Fibroblast of skin of right biceps (primary cell): ENCODE measurements around the gene COL18A1.
"Not testable (repeated sequence)": the region's sequence is repeated elsewhere in the genome, so short reads cannot be mapped to it uniquely, and the experiment has no call there.

Source experiments
- DNase-seq: peaks from one replicate; pipeline ENCODE4 v3.0.0-alpha.2; 2013

The COL18A1 gene

DNA sequence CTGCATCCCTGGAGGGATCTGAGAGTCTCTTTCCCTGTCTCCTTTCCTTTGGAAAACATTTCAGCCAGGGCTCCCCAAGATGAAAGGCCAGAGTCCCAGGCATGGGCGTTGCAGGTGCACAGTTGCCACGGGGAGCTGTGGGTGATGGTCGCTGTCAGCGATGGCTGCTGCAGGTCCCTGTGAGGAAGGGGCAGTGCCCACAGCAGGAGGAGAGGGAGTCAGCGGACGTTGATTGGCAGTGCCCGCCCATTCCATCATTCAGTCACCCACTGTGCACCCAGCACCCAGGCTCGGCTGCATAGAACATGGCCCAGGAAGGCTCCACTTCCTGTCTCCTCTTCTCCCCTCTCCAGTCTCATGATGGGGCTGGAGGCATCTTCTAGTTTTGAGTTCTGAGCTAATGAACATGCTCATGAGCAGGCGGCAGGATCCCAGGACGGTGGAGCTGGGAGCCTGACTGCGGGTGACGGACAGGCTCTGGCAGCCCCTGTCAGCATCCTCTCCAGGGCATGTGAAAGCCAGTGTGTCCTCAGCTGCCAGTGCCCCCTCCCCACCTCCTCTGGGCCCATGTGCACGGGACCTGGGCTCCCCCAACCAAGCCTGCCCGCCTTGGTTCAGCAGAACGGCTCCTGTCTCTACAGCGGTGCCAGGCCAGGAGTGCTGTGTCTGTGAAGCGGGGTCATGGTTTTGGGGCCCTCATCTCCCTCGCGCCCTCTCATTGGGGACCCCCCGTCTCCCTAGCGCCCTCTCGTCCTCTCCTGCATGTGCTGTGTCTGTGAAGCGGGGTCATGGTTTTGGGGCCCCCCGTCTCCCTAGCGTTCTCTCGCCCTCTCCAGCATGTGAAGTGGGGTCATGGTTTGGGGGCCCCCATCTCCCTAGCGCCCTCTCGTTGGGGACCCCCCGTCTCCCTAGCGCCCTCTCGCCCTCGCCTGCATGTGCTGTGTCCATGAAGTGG lies 24.5 kb downstream of the COL18A1 start:
- no peak for DNase-seq

DNA sequence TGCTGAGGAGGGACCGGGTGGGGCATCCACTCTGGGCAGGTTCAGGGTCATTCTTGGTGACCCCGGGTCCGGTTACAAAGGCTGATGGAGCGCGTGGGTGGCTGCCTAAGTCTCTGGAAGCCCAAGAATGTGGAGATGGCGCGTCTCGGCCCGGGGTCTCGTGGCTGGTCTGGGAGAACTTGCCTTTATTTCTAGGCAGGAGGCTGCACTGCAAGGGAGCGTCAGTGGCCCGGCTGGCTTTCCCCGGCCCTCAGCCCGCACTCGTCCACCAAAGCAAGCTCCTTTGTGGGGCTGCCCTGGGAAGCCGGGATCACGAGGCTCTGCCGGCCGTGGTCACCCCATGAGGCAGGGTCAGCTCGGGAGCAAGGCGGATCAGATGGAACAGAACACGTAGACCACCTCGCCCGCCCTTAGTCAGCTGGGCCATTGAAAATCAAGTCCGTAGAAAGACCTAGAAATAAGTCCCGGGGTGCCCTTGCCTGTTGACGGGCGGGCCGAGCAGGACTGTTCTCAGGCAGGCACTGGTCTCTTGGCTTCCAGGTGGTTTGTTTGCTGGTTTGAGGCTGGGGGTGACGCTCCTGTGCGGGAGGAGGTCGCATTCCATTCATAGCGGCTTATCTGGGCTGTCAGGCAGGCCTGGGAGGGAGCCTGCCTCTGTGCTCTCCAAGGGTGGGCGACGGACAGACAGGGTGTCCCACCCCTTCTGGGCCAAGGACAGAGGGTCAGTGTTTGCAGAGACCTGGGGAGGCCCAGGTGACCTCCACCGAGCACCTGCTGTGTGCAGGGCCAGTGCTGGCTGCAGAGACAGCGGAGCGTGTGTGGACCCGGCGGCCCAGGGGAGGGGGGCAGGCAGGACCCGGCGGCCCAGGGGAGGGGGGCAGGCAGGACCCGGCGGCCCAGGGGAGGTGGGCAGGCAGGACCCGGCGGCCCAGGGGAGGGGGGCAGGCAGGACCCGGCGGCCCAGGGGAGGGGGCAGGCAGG lies 25.8 kb downstream of the COL18A1 start:
- no peak for DNase-seq

DNA sequence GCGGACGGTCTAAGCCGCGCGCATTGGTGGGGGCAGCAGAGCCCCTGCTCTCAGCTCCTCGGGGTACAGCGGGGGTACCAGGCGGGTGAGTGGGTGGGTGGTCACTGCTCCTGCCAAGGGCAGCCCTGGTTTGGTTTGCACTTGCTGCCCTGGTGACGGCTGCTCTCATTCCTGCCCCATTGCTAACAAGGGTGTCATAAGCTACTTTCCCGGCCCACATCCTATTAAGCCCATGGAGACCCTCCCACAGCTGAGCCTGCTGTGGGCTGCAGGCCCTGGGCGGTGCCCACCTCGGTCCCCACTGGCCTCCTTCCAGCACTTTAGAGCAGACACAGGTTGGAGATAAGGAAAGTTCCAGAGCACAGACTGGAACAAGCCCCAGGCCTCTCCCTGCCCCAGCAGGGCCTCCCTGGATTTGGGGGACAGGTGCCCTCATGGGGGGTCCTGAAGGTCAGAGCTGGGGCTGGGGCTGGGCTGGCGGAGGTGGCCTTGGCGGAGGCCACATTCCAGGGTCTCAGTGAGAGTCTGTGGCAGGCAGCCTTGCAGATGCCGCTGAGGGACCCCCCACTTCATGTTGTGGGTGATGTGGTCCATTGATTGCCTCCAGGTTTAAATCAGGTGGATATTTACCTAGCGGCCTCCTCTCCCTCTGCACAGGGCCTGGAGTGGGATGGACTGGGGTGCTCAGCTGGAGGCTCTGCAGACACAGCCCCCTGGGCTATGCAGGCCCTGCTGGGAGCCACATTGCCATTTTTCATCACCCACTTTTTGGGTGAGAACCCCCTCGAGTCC lies 27.0 kb downstream of the COL18A1 start:
- DNase-seq, result no peak

DNA sequence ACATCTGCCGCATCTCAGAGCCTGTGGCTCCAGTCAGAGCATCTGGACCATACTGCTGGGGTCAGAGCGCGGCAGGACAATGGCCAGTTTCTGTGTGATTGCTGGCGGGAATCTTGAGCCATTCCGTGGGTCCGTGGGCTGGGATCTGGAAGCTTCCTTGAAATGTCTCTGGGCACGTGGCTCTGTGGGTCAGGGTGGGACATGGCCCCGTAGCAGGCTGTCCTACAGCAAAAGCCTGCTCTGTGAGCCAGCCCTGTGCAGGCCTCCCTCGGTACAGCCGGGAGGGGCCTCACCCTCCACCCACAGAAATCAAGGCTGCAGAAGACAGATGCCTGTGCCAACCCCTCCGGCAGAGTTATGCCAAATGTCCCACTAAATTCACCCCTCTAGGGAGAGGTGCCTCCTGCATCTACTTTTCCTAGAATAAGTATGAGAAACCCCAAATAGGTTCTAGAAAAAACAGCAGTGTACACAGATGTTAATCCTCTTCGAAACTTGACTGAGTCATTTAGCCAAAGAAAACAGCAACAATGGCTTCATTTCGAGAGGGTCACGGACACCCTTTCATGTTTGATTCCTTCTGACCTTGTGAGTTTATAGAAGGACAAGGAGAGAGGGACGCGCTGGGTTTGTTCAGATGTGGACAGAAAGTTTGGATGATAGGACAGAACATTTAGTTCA lies 27.8 kb downstream of the COL18A1 start:
- no peak for DNase-seq

DNA sequence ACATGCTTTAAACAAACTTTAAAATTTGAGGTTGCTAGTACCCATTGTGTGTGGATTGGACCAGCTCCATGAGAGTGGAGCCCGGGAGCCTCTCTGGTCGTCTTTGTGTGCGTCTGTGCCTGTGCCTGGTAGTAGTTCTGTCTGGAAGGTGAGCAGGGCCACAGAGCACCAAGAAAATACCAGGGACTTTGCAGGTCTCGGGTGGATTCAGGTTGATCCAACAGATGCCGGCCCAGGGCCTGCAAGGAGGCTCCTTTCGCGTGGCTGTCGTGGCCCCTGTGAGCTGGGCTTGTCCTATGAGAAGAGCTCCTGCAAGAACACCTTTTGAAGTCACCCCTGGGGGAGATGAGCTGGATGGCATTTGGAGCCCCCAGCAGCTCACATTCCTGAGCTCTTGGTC lies 28.3 kb downstream of the COL18A1 start:
- DNase-seq, result no peak

DNA sequence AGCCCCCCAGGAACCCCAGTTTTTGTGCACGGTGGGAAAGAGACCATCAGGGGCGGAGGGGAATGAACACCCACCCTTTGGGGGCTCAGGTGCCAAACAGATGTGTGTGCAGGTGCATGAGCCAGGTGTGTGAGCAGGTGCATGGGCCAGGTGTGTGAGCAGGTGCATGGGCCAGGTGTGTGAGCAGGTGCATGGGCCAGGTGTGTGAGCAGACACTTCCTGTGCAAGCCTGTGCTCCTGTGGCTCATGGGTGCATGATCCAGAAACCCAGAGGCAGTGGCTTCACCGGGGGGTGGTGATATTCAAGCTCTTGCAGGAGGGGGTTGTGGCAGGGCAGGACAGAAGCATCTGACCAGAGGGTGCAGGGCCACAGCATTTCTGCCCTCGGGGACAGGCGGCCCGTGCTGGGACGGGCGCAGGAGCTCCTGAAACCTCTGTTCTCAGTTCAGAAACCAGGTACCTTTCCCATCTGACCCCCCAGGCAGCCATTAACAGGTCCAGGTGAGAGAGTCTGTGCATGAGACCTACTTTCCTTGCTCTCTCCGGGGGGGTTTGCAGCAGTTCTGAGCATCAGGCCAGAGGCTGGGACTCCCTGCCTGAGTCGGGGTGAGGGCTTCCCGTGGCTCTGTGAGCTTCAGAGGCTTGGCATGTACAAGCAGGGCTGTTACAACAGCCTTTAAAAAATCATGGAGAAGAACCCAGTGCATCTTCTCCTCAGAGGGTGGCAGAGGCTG lies 29.1 kb downstream of the COL18A1 start:
- DNase-seq, result no peak

DNA sequence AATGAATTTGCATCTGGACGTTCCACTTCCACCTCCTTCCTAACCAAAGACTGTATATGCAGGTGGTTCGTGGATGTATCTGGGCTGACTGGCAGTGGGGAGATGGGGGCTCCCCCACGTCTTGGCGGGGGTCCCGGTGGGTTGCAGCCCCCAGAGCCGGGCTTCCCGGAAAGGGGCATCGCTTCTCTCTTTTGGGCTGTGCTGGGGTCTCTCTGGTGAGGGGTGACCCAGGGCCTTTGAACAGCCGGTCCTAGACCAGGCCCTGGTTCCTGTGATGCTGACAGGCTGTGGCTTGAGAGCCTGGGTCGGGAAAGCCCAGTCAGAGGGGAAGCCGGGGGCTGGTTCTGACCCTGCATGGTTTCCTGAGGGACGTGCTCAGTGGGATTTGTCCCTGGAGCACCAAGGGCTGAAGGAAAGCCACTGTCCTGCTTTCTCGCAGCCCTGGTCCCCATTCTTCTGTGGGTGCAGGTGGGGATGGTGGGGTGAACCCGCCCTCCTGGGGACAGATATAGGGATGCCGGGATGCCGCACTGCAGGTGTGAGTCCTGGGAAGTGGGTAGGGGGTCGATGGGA lies 29.8 kb downstream of the COL18A1 start:
- DNase-seq, result no peak

DNA sequence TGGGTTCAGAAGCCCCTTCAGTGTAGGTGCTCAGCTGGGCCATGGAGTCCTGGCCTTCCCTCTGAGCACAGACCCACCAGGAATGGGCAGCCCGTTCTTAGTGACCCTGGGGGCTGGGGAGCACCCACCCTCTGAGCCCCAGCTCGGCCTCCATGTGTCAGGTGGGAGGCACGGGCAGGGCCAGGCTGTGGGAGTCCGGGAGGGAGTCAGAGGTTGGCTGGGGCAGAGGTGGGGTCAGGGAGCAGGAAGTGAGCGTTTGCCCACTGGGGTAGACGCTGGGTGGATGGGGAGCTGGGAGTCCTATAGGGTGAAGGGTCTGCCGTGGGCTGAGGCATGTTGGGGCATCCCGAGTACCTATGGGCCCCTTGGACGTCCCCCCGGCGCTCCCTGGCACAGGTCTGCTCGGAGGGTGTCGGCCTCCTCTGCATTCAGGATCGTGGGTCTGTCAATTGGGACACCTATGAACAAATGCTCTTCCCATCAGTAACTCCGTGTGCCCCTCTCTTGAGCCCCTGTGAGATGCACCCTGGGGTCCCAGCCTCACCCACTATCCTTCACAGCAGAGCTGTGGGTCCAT lies 30.5 kb downstream of the COL18A1 start:
- no peak for DNase-seq

DNA sequence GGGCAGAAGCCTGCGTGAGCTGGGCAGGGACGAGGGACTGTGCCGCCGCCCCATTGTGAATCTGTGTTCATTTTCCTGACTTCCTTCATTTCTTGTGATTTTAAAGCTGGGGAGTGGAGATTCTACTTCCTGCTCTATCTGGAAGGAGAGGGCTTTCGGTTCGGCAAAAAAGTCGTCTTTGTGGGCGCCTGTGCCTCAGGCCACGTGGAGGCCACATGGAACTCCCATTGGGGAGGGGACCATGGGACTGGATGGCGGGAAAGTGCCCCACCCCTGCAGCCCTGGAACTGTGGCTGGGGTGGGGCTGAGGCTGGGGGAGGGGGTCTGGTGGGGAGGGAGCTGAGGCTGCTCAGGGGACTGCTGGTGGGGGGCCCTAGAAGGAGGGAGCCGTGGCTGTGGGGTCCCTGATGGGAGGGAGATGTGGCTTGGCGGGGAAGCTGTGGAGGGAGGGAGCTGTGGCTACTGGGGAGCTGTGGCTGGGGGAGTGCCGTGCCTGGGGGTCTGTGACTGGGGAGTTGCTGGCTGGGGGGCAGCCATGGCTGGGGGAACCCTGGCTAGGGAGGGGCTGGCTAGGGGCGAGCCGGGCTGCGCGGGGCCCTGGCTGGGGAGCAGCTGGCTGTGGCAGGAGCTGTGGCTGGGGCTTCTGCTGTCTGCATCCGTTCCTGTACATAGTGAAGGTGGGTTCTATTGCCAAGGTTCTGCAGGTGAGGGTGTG lies 31.5 kb downstream of the COL18A1 start:
- no peak for DNase-seq

DNA sequence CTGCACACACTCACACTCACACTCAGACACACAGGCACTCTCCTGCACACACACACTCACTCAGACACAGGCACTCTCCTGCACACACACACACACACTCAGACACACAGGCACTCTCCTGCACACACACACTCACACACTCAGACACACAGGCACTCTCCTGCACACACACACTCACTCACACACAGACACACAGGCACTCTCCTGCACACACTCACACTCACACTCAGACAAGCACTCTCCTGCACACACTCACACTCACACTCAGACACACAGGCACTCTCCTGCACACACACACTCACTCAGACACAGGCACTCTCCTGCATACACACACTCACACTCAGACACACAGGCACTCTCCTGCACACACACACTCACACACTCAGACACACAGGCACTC lies 32.9 kb downstream of the COL18A1 start:
- DNase-seq, result not testable (repeated sequence)

DNA sequence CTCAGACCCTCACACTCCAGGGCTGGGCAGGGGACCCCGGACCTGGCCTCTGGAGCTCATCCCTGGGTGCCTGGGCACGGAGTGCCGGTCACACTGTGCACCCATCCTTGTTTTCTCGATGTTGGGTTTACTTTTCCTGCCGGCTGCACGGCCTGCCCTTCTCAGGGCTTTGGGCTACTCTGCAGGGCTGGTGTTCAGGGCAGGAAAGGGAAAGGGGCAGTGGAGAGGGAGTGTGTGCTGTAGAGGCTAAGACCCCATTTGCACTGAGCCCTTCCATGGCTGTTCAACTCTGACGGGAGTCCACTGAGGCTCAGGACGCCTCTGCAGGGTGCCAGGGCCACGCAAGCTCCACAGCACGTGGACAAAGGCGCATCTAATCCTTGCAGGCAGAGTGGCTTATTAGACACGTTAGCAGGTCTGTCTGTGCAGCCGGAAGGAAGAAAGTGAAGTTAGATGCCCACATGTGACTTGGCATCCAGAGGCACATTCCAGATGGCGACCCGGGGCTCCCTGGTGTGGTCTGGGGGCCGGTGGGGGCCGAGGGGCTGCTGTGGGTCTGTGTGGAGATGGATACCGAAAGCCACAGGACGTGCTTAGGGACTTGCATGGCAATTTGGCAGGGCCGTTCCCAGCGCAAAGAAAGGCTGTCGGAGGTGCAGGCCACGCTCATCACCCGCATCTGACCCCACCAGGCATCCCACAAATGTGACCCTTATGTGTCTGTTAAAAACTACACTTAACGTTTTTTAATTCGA lies 33.6 kb downstream of the COL18A1 start:
- no peak for DNase-seq

DNA sequence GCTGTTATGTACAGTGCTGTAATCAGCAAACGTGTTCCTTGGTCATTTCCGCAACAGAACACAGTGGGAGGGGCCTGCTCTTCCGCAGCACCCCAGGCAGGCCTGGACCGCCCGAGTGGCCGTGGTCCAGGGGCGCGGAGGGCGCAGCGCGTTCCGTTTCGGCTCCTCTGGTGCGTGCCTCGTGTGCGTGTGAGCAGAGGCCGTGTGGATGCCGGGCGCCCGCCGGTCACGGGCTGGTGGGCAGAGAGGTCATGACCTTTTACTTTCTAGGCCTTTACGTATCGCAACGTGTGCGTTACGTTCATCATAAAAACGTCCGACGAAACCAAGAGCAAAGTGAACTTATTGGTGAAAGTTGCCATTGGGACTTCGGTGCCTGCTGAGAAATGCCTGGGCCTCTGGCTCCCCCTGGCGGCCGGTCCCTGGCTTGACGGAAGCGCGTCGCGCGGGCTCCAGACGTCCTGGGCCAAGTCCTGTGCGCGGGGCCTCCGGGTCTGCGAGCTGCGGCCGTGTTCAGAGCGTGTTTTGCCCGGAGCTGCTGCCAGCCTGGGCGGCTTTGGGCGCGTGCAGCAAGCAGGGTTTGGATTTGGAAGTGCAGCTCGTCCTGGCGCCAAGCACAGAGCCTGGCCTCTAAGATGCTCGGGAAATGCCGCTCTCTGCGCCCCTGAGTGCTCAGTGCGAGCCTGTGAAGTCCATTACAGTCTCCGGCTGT lies 34.4 kb downstream of the COL18A1 start:
- DNase-seq, result peak; percentile 79

DNA sequence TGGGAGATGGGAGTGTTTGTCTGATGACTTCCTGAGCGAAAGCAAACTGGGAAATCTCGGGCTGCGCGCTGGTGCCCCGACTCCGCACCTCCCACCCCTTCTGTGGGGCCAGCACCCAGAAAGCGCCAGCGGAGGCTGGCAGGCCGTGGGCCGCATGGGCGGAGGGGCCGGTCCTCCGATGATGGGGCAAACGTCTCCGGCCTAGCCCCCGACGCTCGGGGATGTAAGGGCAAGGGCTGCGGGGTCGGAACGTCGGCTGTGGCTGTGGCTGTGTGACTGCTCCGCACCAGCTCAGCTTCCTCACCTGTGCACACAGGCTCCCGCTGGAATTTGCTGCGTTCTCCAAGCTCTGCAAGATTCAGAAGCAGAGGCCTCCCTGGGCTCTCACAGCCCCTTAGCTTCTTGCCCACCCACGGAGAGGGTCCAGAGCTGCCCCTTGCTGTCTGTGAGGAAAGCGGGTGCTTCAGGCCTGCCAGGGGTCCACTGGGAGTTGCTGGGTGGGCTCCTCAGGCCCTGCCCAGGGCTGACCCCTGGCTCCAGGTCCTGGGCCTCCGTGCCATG lies 35.0 kb downstream of the COL18A1 start:
- no peak for DNase-seq

DNA sequence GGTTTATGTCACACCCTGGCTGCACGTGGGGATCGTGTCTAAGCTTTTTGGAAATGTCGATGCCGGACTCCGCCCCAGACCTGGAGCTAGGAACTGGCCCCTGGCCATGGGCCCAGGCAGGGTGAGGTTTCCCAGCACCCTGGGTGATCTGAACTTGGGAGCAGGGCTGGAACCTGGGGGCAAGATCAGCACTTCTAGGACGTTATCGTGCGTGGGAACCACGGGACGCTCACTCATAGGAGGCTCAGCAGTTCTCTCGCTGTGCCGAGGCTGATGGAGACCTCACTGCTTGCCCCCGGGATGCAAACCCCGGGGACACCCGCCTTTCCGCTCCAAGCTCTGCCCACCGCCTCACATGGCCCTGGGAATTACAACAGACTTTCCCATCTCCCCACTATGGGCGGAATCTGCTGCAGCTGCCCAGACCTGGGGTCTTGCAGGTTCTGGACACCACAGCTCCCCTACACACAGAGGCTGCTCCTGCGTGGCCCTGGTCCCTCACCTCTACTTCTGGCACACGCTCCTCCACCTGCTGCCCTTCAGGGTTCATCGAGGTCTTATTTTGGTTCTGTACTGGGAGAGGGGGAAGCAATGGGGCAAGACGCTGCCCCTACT lies 35.9 kb downstream of the COL18A1 start:
- DNase-seq, result no peak

DNA sequence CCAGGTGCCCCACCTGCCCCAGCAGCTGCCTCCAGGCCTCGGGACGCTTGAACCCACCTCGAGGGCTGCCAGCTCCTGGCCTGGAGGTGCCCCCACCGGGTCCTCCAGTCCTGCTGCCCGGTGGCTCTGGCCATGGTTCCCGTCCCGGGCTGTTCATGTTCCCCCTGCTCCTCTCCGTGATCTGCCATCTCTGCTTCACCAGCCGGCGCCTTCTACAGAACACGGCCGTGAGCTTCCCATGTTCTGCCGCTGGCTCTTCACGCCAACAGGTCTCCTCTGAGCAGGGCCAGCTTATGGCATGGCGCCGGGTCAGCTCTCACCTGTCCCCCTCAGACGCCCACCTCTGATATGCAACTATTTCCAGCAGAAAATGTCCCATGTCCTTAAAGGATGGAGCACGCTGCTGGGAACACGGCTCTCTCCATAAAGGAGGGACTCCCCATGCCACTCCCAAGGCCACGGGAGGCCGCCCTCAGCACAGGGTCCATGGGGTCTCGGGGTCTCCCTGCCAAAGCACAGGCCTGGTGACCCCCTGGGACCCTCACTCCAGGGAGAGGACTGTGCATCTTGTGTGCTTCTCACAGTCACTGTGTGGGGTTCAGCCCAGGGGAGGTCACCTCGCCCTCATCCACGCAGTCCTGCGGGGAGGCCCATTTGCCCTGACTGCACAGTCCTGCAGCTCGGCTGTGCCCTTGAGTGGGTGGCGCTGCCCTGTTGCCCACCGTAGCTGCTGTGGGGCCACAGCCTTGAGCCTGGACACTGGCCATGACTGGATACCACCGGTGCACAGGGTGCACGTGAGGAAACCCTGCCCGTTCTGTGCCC lies 36.7 kb downstream of the COL18A1 start:
- DNase-seq, result no peak

DNA sequence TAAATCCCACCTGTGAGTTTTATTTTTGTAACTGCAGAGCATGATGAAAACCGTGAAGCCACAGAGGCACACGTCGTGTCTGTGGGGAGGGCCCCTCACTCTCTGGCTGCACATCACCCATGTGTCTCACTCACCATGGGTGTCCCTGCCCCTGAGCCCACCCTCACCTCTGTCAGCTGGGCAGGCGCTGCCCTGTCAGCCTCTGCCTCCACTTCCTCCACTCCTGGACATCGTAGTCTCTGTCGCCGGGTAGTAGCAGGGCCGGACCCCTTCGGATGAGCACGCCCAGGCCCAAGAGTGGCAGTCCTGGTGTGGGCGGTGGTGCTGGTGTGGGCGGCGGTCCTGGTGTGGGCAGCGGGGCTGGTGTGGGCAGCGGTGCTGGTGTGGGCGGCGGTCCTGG lies 37.3 kb downstream of the COL18A1 start:
- no peak for DNase-seq
